Smooth muscle cell of the umbilical artery (primary cell): ENCODE measurements around the gene CCDC179. TPM values are rescaled to one million over a fixed set of nuclear protein-coding genes. Genes with fewer than 3 reads are reported as not detected.

Experiments used
- total RNA-seq: library from RNA; depleted of rRNA; stranded (reverse); fragments of >200 nt; gene quantifications from 2 replicates; pipeline ENCODE4 v1.2.3, GENCODE V29; 2014

Gene CCDC179
- not detected in 2 replicates for total RNA-seq

GRCh38 chr11:22860241-22860640 lies at the start of gene CCDC179:
CCDC179 (minus strand) TSS chr11:22860474; CDS start chr11:22860421, 53 bp downstream.

GRCh38 chr11:22829231-22830081 lies 30.8 kb downstream of the CCDC179 start, which contains the start of gene SVIP:
SVIP (minus strand) TSS chr11:22829801; CDS start chr11:22829748, 53 bp downstream.

Other genes with a start within 250 kb of the CCDC179 start
- 8.6 and 8.7 TPM in 2 replicates for gene FANCF, start 234.7 kb downstream of the CCDC179 start, total RNA-seq
- gene GAS2, start 193.9 kb downstream of the CCDC179 start, total RNA-seq: 0.97 and 1.5 TPM in 2 replicates
- 3.3 and 7.7 TPM in 2 replicates for gene SVIP, start 30.7 kb downstream of the CCDC179 start, total RNA-seq